H1 (cell line): ENCODE measurements around the gene PHF13. TPM values are rescaled to one million over a fixed set of nuclear protein-coding genes. Genes with fewer than 3 reads are reported as not detected.

Experiments used
- ATF3 ChIP-seq: IDR thresholded peaks from 2 replicates; pipeline ENCODE4 v1.6.1; 2011; ENCODE audit warnings: low read depth, mild to moderate bottlenecking, low read length; ENCODE audit not compliant: insufficient read depth
- BACH1 ChIP-seq: IDR thresholded peaks from 2 replicates; pipeline ENCODE4 v1.6.1; 2012; ENCODE audit warnings: low read length, improper control_type of control experiment
- CBX5 ChIP-seq: fragments of 300-800, 300-1000 bp; sonication (generic); IDR thresholded peaks from 2 replicates; pipeline ENCODE4 v1.7.1; 2016; ENCODE audit warnings: antibody characterized with exemption, low read length, low read depth
- CHD1 ChIP-seq: IDR thresholded peaks from 2 replicates; pipeline ENCODE4 v1.6.1; 2012; ENCODE audit warnings: low read depth, low read length, improper control_type of control experiment
- CHD2 ChIP-seq: IDR thresholded peaks from 2 replicates; pipeline ENCODE4 v1.6.1; 2012; ENCODE audit warnings: low read length, improper control_type of control experiment
- CREB1 ChIP-seq: IDR thresholded peaks from 2 replicates; pipeline ENCODE4 v1.6.1; 2012; ENCODE audit warnings: inconsistent platforms
- CTBP2 ChIP-seq: IDR thresholded peaks from 2 replicates; pipeline ENCODE4 v1.7.0; 2011; ENCODE audit warnings: borderline replicate concordance, mild to moderate bottlenecking, moderate library complexity, mixed read lengths, low read length; ENCODE audit not compliant: insufficient read depth, insufficient read length
- EP300 ChIP-seq, 2 experiments: IDR thresholded peaks; 1 replicate in 1 of 2; 2 replicates in 1 of 2; pipeline ENCODE4 v1.6.1; 2011 to 2012; ENCODE audit warnings: low read depth in 2 of 2, low read length in 2 of 2, mild to moderate bottlenecking in 2 of 2, borderline replicate concordance in 1 of 2, inconsistent platforms in 1 of 2, moderate library complexity in 1 of 2
- GTF2F1 ChIP-seq: IDR thresholded peaks from 2 replicates; pipeline ENCODE4 v1.6.1; 2012; ENCODE audit warnings: low read depth, low read length, improper control_type of control experiment, borderline replicate concordance
- HDAC6 ChIP-seq: IDR thresholded peaks from one replicate; pipeline ENCODE4 v1.7.1; 2012; ENCODE audit warnings: low read depth, mild to moderate bottlenecking, inconsistent platforms, low read length, moderate library complexity
- KDM5A ChIP-seq: fragments of 200-600 bp; IDR thresholded peaks from 2 replicates; pipeline ENCODE4 v1.7.1; 2012; ENCODE audit warnings: mild to moderate bottlenecking, low read length, inconsistent platforms, mixed read lengths
- PHF8 ChIP-seq: fragments of 200-600 bp; sonication (generic); conservative IDR thresholded peaks from 2 replicates; pipeline ENCODE4 v1.7.1; 2012; ENCODE audit warnings: low read depth, mild to moderate bottlenecking, inconsistent platforms, low read length, moderate library complexity
- POU5F1 ChIP-seq: IDR thresholded peaks from 2 replicates; pipeline ENCODE4 v1.6.1; 2011; ENCODE audit warnings: low read depth, mild to moderate bottlenecking, low read length, moderate library complexity
- RNF2 ChIP-seq: fragments of 200-900, 300-1000 bp; sonication (generic); IDR thresholded peaks from 2 replicates; pipeline ENCODE4 v1.7.1; 2016; ENCODE audit warnings: borderline replicate concordance, low read depth, mild to moderate bottlenecking, antibody characterized with exemption, low read length; ENCODE audit not compliant: poor library complexity, severe bottlenecking; ENCODE audit errors: missing control alignments
- RXRA ChIP-seq: IDR thresholded peaks from 2 replicates; pipeline ENCODE4 v1.6.1; 2011; ENCODE audit warnings: low read depth, mild to moderate bottlenecking, low read length, moderate library complexity; ENCODE audit not compliant: insufficient read depth
- SIRT6 ChIP-seq: IDR thresholded peaks from one replicate; pipeline ENCODE4 v1.7.1; 2012; ENCODE audit warnings: low read length, inconsistent platforms
- SIX5 ChIP-seq: IDR thresholded peaks from 2 replicates; pipeline ENCODE4 v1.6.1; 2011; ENCODE audit warnings: mild to moderate bottlenecking, low read depth, low read length
- SP1 ChIP-seq: IDR thresholded peaks from 2 replicates; pipeline ENCODE4 v1.6.1; 2011; ENCODE audit warnings: low read depth, low read length
- SP4 ChIP-seq: IDR thresholded peaks from 2 replicates; pipeline ENCODE4 v1.6.1; 2012; ENCODE audit warnings: low read length, inconsistent platforms
- USF2 ChIP-seq: IDR thresholded peaks from 2 replicates; pipeline ENCODE4 v1.6.1; 2011; ENCODE audit warnings: low read length, improper control_type of control experiment
- YY1 ChIP-seq: IDR thresholded peaks from 2 replicates; pipeline ENCODE4 v1.6.1; 2011; ENCODE audit warnings: low read depth, mild to moderate bottlenecking, low read length
- ZNF274 ChIP-seq: IDR thresholded peaks from 2 replicates; pipeline ENCODE4 v1.7.0; 2012; ENCODE audit warnings: low read length, borderline replicate concordance; ENCODE audit errors: extremely low read depth
- polyA plus RNA-seq, 7 experiments: library from polyadenylated mRNA; depleted of rRNA in 3 of 7; stranded (reverse) in 5 of 7; unstranded in 2 of 7; fragments of >200 nt in 5 of 7; fragments of 200-250 nt in 2 of 7; gene quantifications; 1 replicate in 5 of 7; 2 replicates in 1 of 7; 4 replicates in 1 of 7; pipeline versions ENCODE4 v1.2.1 to v1.2.3, GENCODE V29; 2011 to 2013; ENCODE audit warnings: missing spikeins in 2 of 7, mixed read lengths in 2 of 7
- total RNA-seq: library from RNA; stranded (reverse); fragmentation: NEBNext Ultra II Directional; extraction: Animal tissue kit (Norgen Biotek cat#: 25700); gene quantifications from 2 replicates; pipeline ENCODE4 v1.2.1, GENCODE V29; 2021
- TF ChIP-seq, protein P1 (sequence below): IDR thresholded peaks from 2 replicates; pipeline ENCODE4 v1.6.1; 2012; ENCODE audit warnings: inconsistent platforms

Gene PHF13
- total and polyA plus RNA-seq, 2 of the 8 experiments (the other 6 are each of a cell fraction or from before 2014, with no cell fraction given), result 11.7 to 39.6 TPM

GRCh38 chr1:6579374-6580118 is 34.0 kb upstream of the PHF13 start, which contains the start of gene ZBTB48 (continued):
- TF ChIP-seq POU5F1, result no peak
- no peak for TF ChIP-seq ZNF274
- TF ChIP-seq USF2, result no peak
- TF ChIP-seq EP300 (IDR thresholded peaks at IDR 0.05; ENCODE audit: borderline replicate concordance in 1 of 2, low read depth in 2 of 2, low read length in 2 of 2), result no peak
- no peak for TF ChIP-seq SP4
- no peak for TF ChIP-seq PHF8
- no peak for TF ChIP-seq RNF2
- no peak for TF ChIP-seq CTBP2
- TF ChIP-seq SIRT6, result no peak
- no peak for TF ChIP-seq HDAC6
- TF ChIP-seq KDM5A, result no peak
- no peak for TF ChIP-seq CHD1
- TF ChIP-seq RXRA, result no peak
- no peak for TF ChIP-seq ATF3
- TF ChIP-seq, protein P1, sequence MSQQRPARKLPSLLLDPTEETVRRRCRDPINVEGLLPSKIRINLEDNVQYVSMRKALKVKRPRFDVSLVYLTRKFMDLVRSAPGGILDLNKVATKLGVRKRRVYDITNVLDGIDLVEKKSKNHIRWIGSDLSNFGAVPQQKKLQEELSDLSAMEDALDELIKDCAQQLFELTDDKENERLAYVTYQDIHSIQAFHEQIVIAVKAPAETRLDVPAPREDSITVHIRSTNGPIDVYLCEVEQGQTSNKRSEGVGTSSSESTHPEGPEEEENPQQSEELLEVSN, result 0 out of 2 replicates have a peak, but pooled peaks have one; percentile 41
- 0 out of 2 replicates have a peak, but pooled peaks have one; percentile 55 for TF ChIP-seq SP1
- TF ChIP-seq CBX5, result no peak
- TF ChIP-seq CHD2, result no peak
- no peak for TF ChIP-seq YY1
- no peak for TF ChIP-seq GTF2F1
- TF ChIP-seq BACH1, result no peak
- peak; percentile 94 for TF ChIP-seq CREB1
- TF ChIP-seq SIX5, result no peak
